ENCODE measurements around the gene FMNL3.

GRCh38 chr12:49651855-49652254 is 55.4 kb downstream of the FMNL3 start:
- TF ChIP-seq EZH2 (optimal IDR thresholded peaks at IDR 0.05; ENCODE audit: low read depth, low read length) = no peak
- TF ChIP-seq CTCF (IDR thresholded peaks at IDR 0.05; ENCODE audit: low read length) = no peak
- TF ChIP-seq EZH2phosphoT487 (IDR thresholded peaks at IDR 0.05; ENCODE audit: low read length) = no peak

Data from MM.1S (cell line).